ENCODE measurements around the gene KCNJ6. TPM values are rescaled to one million over a fixed set of nuclear protein-coding genes. Genes with fewer than 3 reads are reported as not detected.

KCNJ6 gene
- total RNA-seq, 1 experiment from 2014 or later = 1.2 TPM

- H4K5ac ChIP-seq (ENCODE audit: insufficient read length, low read depth, low read length) = no peak overlapping the region
- H3K14ac ChIP-seq (ENCODE audit: insufficient read depth, low read length) = no peak overlapping the region
- H2BK15ac ChIP-seq (ENCODE audit: low read depth, low read length) = no peak overlapping the region
- H3K18ac ChIP-seq (ENCODE audit: insufficient read length, low read depth, low read length) = no peak overlapping the region
- no peaks in the 10 kb centered on the region for H3K4me1 ChIP-seq (ENCODE audit: insufficient read depth, low read length)
- H3T11ph ChIP-seq (ENCODE audit: low read length) = no peak overlapping the region
- H3K23me2 ChIP-seq (ENCODE audit: insufficient read length, low read depth, low read length, poor library complexity, severe bottlenecking) = no peaks in the 10 kb centered on the region
- H3K9ac ChIP-seq (ENCODE audit: extremely low read depth, insufficient read length, low read length) = no peak overlapping the region
- no peak overlapping the region for H4K8ac ChIP-seq (replicated peaks; ENCODE audit: insufficient read length, low read depth, low read length)
- no peak overlapping the region for H2BK20ac ChIP-seq (ENCODE audit: low read depth, low read length, poor library complexity, severe bottlenecking)
- no peak overlapping the region for H2AK5ac ChIP-seq (ENCODE audit: insufficient read length, low read length)
- H2BK120ac ChIP-seq (ENCODE audit: low read depth, low read length, poor library complexity, severe bottlenecking) = no peak overlapping the region
- no peaks in the 10 kb centered on the region for H3K79me1 ChIP-seq (ENCODE audit: insufficient read depth, low read depth, low read length, poor library complexity, severe bottlenecking)
- no peaks in the 10 kb centered on the region for H3K79me2 ChIP-seq (ENCODE audit: insufficient read depth, low read length)
- Mint-ChIP-seq H3K27me3 (ENCODE audit: low read depth) (no peaks in the 10 kb centered on the region; the same call in 1 of the 2 replicates), H3K36me3 (ENCODE audit: insufficient read depth in 1 of 3, low read depth in 3 of 3) (peaks cover 2 to 9% (median 5%) of the 10 kb centered on the region in 3 experiments), H3K4me1 (no peaks in the 10 kb centered on the region), H3K27ac (no peak overlapping the region), H3K4me3 (no peak overlapping the region), H3K9me3 (peaks cover 11 to 13% of the 10 kb centered on the region in 2 experiments)
- H3K4me2 ChIP-seq (ENCODE audit: insufficient read depth, insufficient read length, low read length) = no peak overlapping the region
- no peaks in the 10 kb centered on the region for H4K20me1 ChIP-seq (ENCODE audit: control insufficient read depth, insufficient read depth, insufficient read length)
- no peaks in the 10 kb centered on the region; the same call in 1 of the 2 replicates for H3K27me3 ChIP-seq (ENCODE audit: insufficient read depth, low read length)
- no peaks in the 10 kb centered on the region for H3K9me3 ChIP-seq (ENCODE audit: control insufficient read depth, low read depth, low read length)
- H3K4ac ChIP-seq (ENCODE audit: low read depth, low read length) = no peak overlapping the region
- no peak overlapping the region for H3K23ac ChIP-seq (ENCODE audit: insufficient read length, low read depth, low read length)
- no peak overlapping the region for H3K56ac ChIP-seq (ENCODE audit: insufficient read length, low read depth, low read length)
- H2AFZ ChIP-seq (ENCODE audit: low read length) = no peak overlapping the region
- peak; percentile 67 for DNase-seq
- no peak overlapping the region for H4K91ac ChIP-seq (ENCODE audit: insufficient read length, low read depth, low read length)
- no peak overlapping the region for H3K27ac ChIP-seq (ENCODE audit: insufficient read length, low read depth, low read length)
- H2BK5ac ChIP-seq (ENCODE audit: insufficient read length, low read length) = no peak overlapping the region
- peak; percentile 80 for TF ChIP-seq CTCF (conservative IDR thresholded peaks at IDR 0.05)
- no peak overlapping the region for H2BK12ac ChIP-seq (ENCODE audit: insufficient read length, low read depth, low read length)
- no CpG with 5 or more reads among the region's 6 CpGs for WGBS (ENCODE audit: extremely low coverage, insufficient read length, low lambda C conversion rate)
These were observed 215.5 kb downstream of the KCNJ6 start for GRCh38 chr21:37700641-37701202.

All from H9 (cell line).